IPS-NIHi11 (cell line): ENCODE results near the gene LIG1.
A peak's percentile ranks its signal among the peaks of the same experiment; 100 is the strongest.

Experiments used
- DNase-seq: peaks from one replicate; pipeline ENCODE4 v3.0.0; 2012; ENCODE audit warnings: mixed read lengths, low spot score

LIG1 gene

GRCh38 chr19:48169939-48170803 lies at the start of gene LIG1, which contains the start of gene ZSWIM9:
Gene LIG1, minus strand, starts transcription at chr19:48170344. Its CDS starts 4,778 bp downstream, at chr19:48165566.
Gene ZSWIM9, plus strand, starts transcription at chr19:48170680. Its CDS starts 1,123 bp downstream, at chr19:48171803.
- peak; percentile 99 for DNase-seq

GRCh38 chr19:48218997-48219396 lies 48.9 kb upstream of the LIG1 start:
- DNase-seq, result no peak

- no peak for DNase-seq
These were observed 46.8 kb upstream of the LIG1 start for GRCh38 chr19:48216933-48217332.

- no peak for DNase-seq
These were observed 43.8 kb upstream of the LIG1 start for GRCh38 chr19:48213959-48214358.

GRCh38 chr19:48210005-48210404 lies 39.9 kb upstream of the LIG1 start:
- no peak for DNase-seq

- DNase-seq, result no peak
These were observed 36.4 kb upstream of the LIG1 start for GRCh38 chr19:48206397-48207093.

GRCh38 chr19:48203794-48204628 lies 33.9 kb upstream of the LIG1 start:
- peak; percentile 94 for DNase-seq

- DNase-seq, result no peak
These were observed 33.2 kb upstream of the LIG1 start for GRCh38 chr19:48203222-48203793.

- no peak for DNase-seq
These were observed 27.0 kb upstream of the LIG1 start for GRCh38 chr19:48196933-48197665.

- no peak for DNase-seq
These were observed 26.2 kb upstream of the LIG1 start for GRCh38 chr19:48196321-48196763.

- DNase-seq, result no peak
These were observed 25.0 kb upstream of the LIG1 start for GRCh38 chr19:48194844-48195830.

GRCh38 chr19:48194041-48194843 lies 24.1 kb upstream of the LIG1 start:
- peak; percentile 55 for DNase-seq

GRCh38 chr19:48192750-48193149 lies 22.6 kb upstream of the LIG1 start:
- no peak for DNase-seq

GRCh38 chr19:48190885-48191284 lies 20.7 kb upstream of the LIG1 start:
- DNase-seq, result no peak

GRCh38 chr19:48190288-48190884 lies 20.2 kb upstream of the LIG1 start:
- DNase-seq, result peak; percentile 92

GRCh38 chr19:48186541-48186991 lies 16.4 kb upstream of the LIG1 start:
- no peak for DNase-seq

GRCh38 chr19:48186015-48186414 lies 15.9 kb upstream of the LIG1 start:
- no peak for DNase-seq

- no peak for DNase-seq
These were observed 13.2 kb upstream of the LIG1 start for GRCh38 chr19:48183356-48183755.
